ENCODE data around the gene PCDHGA8.
A peak's percentile ranks its signal among the peaks of the same experiment; 100 is the strongest.
"Not testable (repeated sequence)": the region's sequence is repeated elsewhere in the genome, so short reads cannot be mapped to it uniquely, and the experiment has no call there.

PCDHGA8 gene

DNA sequence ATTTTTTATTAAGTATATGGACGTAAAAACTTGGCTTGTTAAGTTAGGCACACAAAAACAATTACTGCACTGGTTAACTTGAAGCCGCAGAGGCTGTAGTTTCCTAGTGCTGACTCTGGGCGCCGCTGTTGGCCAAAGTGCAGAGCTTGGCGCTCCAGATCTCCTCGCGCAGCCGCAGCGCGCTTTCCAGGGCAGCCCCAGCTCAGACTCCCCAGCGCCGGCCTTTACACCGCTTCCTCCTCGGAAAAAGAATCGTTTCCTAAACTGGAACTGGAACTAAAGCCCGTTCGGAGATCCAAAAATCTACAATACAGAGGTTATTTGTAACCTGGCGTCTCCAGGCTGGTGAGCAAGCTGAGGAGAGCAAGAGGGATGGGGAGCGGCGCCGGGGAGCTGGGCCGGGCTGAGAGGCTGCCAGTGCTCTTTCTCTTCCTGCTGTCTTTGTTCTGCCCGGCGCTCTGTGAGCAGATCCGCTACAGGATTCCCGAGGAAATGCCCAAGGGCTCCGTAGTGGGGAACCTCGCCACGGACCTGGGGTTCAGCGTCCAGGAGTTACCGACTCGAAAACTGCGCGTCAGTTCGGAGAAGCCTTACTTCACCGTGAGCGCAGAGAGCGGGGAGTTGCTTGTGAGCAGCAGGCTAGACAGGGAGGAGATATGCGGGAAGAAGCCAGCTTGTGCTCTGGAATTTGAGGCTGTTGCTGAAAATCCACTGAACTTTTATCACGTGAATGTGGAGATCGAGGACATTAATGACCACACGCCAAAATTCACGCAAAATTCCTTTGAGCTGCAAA lies 5.5 kb downstream of the PCDHGA8 start, which contains the start of gene PCDHGB5:
PCDHGB5 (plus strand) TSS at position 192 of the 796 bp plus-strand sequence; CDS start at position 373, 181 bp downstream.
- not testable (repeated sequence) for H4K20me1 ChIP-seq (ENCODE audit: low read depth, low read length); H2AFZ ChIP-seq (ENCODE audit: low read depth, low read length, severe bottlenecking); H3K9ac ChIP-seq (ENCODE audit: low read length); H3K79me2 ChIP-seq (ENCODE audit: insufficient read depth, low read length); H3K9me2 ChIP-seq (replicated peaks; ENCODE audit: insufficient read depth, low read length); H3K27me3 ChIP-seq (ENCODE audit: low read length); H3K27ac ChIP-seq (ENCODE audit: low read depth, low read length); H3F3A ChIP-seq (ENCODE audit: insufficient read depth)
- Histone ChIP-seq H3K36me3 (ENCODE audit: low read length) (peaks cover 10% of the 10 kb centered on the region; the same call in 1 of the 2 replicates), H3K9me3 (ENCODE audit: insufficient read depth, low read length) (peaks cover 21% of the 10 kb centered on the region; the same call in 1 of the 2 replicates), H3K4me3 (ENCODE audit: insufficient read depth, low read length, poor library complexity, severe bottlenecking) (peak within 1 kb of the TSS; percentile 35), H3K4me2 (ENCODE audit: low read depth, low read length, poor library complexity, severe bottlenecking) (peak within 1 kb of the TSS; percentile 26)
- TF ChIP-seq, protein P1, sequence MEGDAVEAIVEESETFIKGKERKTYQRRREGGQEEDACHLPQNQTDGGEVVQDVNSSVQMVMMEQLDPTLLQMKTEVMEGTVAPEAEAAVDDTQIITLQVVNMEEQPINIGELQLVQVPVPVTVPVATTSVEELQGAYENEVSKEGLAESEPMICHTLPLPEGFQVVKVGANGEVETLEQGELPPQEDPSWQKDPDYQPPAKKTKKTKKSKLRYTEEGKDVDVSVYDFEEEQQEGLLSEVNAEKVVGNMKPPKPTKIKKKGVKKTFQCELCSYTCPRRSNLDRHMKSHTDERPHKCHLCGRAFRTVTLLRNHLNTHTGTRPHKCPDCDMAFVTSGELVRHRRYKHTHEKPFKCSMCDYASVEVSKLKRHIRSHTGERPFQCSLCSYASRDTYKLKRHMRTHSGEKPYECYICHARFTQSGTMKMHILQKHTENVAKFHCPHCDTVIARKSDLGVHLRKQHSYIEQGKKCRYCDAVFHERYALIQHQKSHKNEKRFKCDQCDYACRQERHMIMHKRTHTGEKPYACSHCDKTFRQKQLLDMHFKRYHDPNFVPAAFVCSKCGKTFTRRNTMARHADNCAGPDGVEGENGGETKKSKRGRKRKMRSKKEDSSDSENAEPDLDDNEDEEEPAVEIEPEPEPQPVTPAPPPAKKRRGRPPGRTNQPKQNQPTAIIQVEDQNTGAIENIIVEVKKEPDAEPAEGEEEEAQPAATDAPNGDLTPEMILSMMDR (IDR thresholded peaks at IDR 0.05; ENCODE audit: insufficient read depth, low read length, poor library complexity, severe bottlenecking) = peak; percentile 13

DNA sequence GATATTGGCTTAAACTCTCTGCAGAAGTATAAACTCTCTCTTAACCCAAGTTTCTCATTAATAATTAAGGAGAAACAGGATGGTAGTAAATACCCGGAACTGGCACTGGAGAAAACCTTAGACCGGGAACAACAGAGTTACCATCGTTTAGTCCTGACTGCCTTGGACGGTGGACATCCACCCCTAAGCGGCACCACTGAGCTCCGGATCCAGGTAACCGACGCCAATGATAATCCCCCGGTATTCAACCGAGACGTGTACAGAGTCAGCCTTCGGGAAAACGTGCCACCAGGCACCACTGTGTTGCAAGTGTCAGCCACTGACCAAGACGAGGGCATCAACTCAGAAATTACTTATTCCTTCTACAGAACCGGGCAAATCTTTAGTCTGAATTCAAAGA lies 6.2 kb downstream of the PCDHGA8 start:
- H3K9me3 ChIP-seq (ENCODE audit: insufficient read depth, low read length) = peaks cover 23% of the 10 kb centered on the region; the same call in 1 of the 2 replicates
- no peaks in the 10 kb centered on the region for H3K79me2 ChIP-seq (ENCODE audit: insufficient read depth, low read length)
- H3K27me3 ChIP-seq (ENCODE audit: low read length) = no peaks in the 10 kb centered on the region

DNA sequence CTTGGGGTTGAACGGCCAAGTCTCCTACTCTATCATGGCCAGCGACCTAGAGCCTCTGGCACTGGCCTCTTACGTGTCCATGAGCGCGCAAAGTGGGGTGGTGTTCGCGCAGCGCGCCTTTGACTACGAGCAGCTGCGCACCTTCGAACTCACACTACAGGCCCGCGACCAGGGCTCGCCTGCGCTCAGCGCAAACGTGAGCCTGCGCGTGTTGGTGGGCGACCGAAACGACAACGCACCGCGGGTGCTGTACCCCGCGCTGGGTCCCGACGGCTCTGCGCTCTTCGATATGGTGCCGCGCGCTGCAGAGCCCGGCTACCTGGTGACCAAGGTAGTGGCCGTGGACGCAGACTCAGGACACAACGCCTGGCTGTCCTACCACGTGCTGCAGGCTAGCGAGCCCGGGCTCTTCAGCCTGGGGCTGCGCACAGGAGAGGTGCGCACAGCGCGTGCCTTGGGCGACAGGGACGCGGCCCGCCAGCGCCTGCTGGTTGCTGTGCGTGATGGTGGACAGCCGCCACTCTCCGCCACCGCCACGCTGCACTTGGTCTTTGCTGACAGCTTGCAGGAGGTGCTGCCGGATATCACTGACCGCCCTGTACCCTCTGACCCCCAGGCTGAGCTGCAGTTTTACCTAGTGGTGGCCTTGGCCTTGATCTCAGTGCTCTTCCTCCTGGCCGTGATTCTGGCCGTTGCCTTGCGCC lies 7.3 kb downstream of the PCDHGA8 start:
- peaks cover 10% of the 10 kb centered on the region; the same call in 1 of the 2 replicates for H3K36me3 ChIP-seq (ENCODE audit: low read length)
- H3K27me3 ChIP-seq (ENCODE audit: low read length) = no peaks in the 10 kb centered on the region
- H3K27ac ChIP-seq (ENCODE audit: low read depth, low read length) = no peak overlapping the region
- TF ChIP-seq, protein P1 (IDR thresholded peaks at IDR 0.05; ENCODE audit: insufficient read depth, low read length, poor library complexity, severe bottlenecking) = no peak
- no peak for TF ChIP-seq EZH2phosphoT487 (conservative IDR thresholded peaks at IDR 0.05; ENCODE audit: low read length)
- no peaks in the 10 kb centered on the region; the same call in 1 of the 2 replicates for H3F3A ChIP-seq (ENCODE audit: insufficient read depth)
- H3K9me2 ChIP-seq (replicated peaks; ENCODE audit: insufficient read depth, low read length) = no peaks in the 10 kb centered on the region
- H3K9ac ChIP-seq (ENCODE audit: low read length) = no peak overlapping the region
- H3K4me3 ChIP-seq (ENCODE audit: insufficient read depth, low read length, poor library complexity, severe bottlenecking) = no peak overlapping the region
- H3K4me2 ChIP-seq (ENCODE audit: low read depth, low read length, poor library complexity, severe bottlenecking) = no peak overlapping the region
- no peaks in the 10 kb centered on the region for H4K20me1 ChIP-seq (ENCODE audit: low read depth, low read length)
- no peak overlapping the region for H2AFZ ChIP-seq (ENCODE audit: low read depth, low read length, severe bottlenecking)
- H3K9me3 ChIP-seq (ENCODE audit: insufficient read depth, low read length) = peaks cover 23% of the 10 kb centered on the region; the same call in 1 of the 2 replicates
- no peaks in the 10 kb centered on the region; the same call in 1 of the 2 replicates for H3K79me2 ChIP-seq (ENCODE audit: insufficient read depth, low read length)

More for the DNA sequence above, 6.2 kb downstream of the PCDHGA8 start:
- Histone ChIP-seq H3K36me3 (ENCODE audit: low read length) (peaks cover 10% of the 10 kb centered on the region; the same call in 1 of the 2 replicates), H4K20me1 (ENCODE audit: low read depth, low read length) (no peaks in the 10 kb centered on the region), H3K9ac (ENCODE audit: low read length) (no peak overlapping the region), H3K9me2 (replicated peaks; ENCODE audit: insufficient read depth, low read length) (no peaks in the 10 kb centered on the region), H3F3A (ENCODE audit: insufficient read depth) (no peaks in the 10 kb centered on the region; the same call in 1 of the 2 replicates), H3K4me2 (ENCODE audit: low read depth, low read length, poor library complexity, severe bottlenecking) (no peak overlapping the region), H2AFZ (ENCODE audit: low read depth, low read length, severe bottlenecking) (no peak overlapping the region), H3K4me3 (ENCODE audit: insufficient read depth, low read length, poor library complexity, severe bottlenecking) (no peak overlapping the region), H3K27ac (ENCODE audit: low read depth, low read length) (no peak overlapping the region)
- TF ChIP-seq, protein P1 (IDR thresholded peaks at IDR 0.05; ENCODE audit: insufficient read depth, low read length, poor library complexity, severe bottlenecking) = no peak
- TF ChIP-seq EZH2phosphoT487 (conservative IDR thresholded peaks at IDR 0.05; ENCODE audit: low read length) = no peak
